CD14-positive monocyte (primary cell): Measurements from ENCODE around the gene SLFN5. TPM values are rescaled to one million over a fixed set of nuclear protein-coding genes. Genes with fewer than 3 reads are reported as not detected.

Experiments used
- DNase-seq, 3 donors: peaks; one replicate each; pipeline ENCODE4 v3.0.0-alpha.2; 2011 to 2022
- H2AFZ ChIP-seq: 2 replicates; pipeline ENCODE4 v1.6.0; 2012; ENCODE audit warnings: mild to moderate bottlenecking, low read depth, low read length, inconsistent platforms; ENCODE audit not compliant: insufficient read depth, poor library complexity, severe bottlenecking
- H3K27ac ChIP-seq, 2 donors: 1 replicate in 1 of 2; 2 replicates in 1 of 2; pipeline ENCODE4 v1.5.1; 2012 to 2013; ENCODE audit warnings: low read length in 2 of 2, control low read depth in 1 of 2, inconsistent platforms in 1 of 2, low read depth in 1 of 2, mild to moderate bottlenecking in 1 of 2
- H3K27me3 ChIP-seq, 2 donors: one replicate each; pipeline versions ENCODE4 v1.6.0 to v1.6.1; 2011 to 2013; ENCODE audit warnings: low read length in 2 of 2; ENCODE audit not compliant: control insufficient read depth in 2 of 2, insufficient read depth in 2 of 2
- H3K36me3 ChIP-seq, 2 donors: replicated peaks in 1 of 2; 1 replicate in 1 of 2; 2 replicates in 1 of 2; pipeline versions ENCODE4 v1.5.1 to v1.6.1; 2012 to 2013; ENCODE audit warnings: low read length in 2 of 2, control low read depth in 1 of 2, inconsistent platforms in 1 of 2, mild to moderate bottlenecking in 1 of 2; ENCODE audit not compliant: insufficient read depth in 2 of 2, control insufficient read depth in 1 of 2
- H3K4me1 ChIP-seq, 2 donors: 1 replicate in 1 of 2; 2 replicates in 1 of 2; pipeline versions ENCODE4 v1.5.1 to v1.6.1; 2012 to 2013; ENCODE audit warnings: low read length in 2 of 2, control low read depth in 1 of 2, inconsistent platforms in 1 of 2, mild to moderate bottlenecking in 1 of 2, moderate library complexity in 1 of 2; ENCODE audit not compliant: insufficient read depth in 2 of 2, control insufficient read depth in 1 of 2
- H3K4me2 ChIP-seq: replicated peaks from 2 replicates; pipeline ENCODE3; 2012; ENCODE audit warnings: low read length, moderate library complexity, mild to moderate bottlenecking; ENCODE audit not compliant: poor library complexity, severe bottlenecking; ENCODE audit errors: extremely low read depth
- H3K4me3 ChIP-seq, 3 experiments: fragments of 200-600 bp in 1 of 3; sonication (generic) in 1 of 3; replicated peaks in 1 of 3; 1 replicate in 2 of 3; 2 replicates in 1 of 3; pipeline ENCODE4 v1.5.1; 2011 to 2013; ENCODE audit warnings: low read length in 3 of 3, mild to moderate bottlenecking in 3 of 3, control low read depth in 2 of 3, low read depth in 2 of 3, inconsistent platforms in 1 of 3, moderate library complexity in 1 of 3
- H3K79me2 ChIP-seq: 2 replicates; pipeline ENCODE4 v1.6.0; 2012; ENCODE audit warnings: mild to moderate bottlenecking, control low read depth, inconsistent platforms, low read length, moderate library complexity; ENCODE audit not compliant: insufficient read depth
- H3K9ac ChIP-seq: 2 replicates; pipeline ENCODE4 v1.6.0; 2017; ENCODE audit warnings: low read length, mild to moderate bottlenecking; ENCODE audit not compliant: insufficient read depth, poor library complexity, severe bottlenecking
- H3K9me3 ChIP-seq, 2 donors: replicated peaks in 1 of 2; 1 replicate in 1 of 2; 2 replicates in 1 of 2; pipeline versions ENCODE4 v1.5.1 to v1.6.1; 2012 to 2013; ENCODE audit warnings: low read length in 2 of 2, control low read depth in 1 of 2; ENCODE audit not compliant: control insufficient read depth in 1 of 2, insufficient read depth in 1 of 2
- H4K20me1 ChIP-seq: 2 replicates; pipeline ENCODE4 v1.6.0; 2012; ENCODE audit warnings: mild to moderate bottlenecking, low read length, control low read depth, moderate library complexity; ENCODE audit not compliant: insufficient read depth
- H3K27ac Mint-ChIP-seq, 7 donors: one replicate each; pipeline ENCODE4 v1.8.0; 2020; ENCODE audit warnings: mild to moderate bottlenecking in 7 of 7, mixed read lengths in 7 of 7, moderate library complexity in 6 of 7, inconsistent platforms in 2 of 7
- H3K27me3 Mint-ChIP-seq, 3 donors: one replicate each; pipeline ENCODE4 v1.8.0; 2021 to 2022; ENCODE audit warnings: low read depth in 3 of 3, mild to moderate bottlenecking in 3 of 3, mixed read lengths in 3 of 3, moderate library complexity in 3 of 3, inconsistent platforms in 1 of 3
- H3K36me3 Mint-ChIP-seq, 2 donors: one replicate each; pipeline ENCODE4 v1.8.0; 2020; ENCODE audit warnings: mixed read lengths in 2 of 2, inconsistent platforms in 1 of 2, mild to moderate bottlenecking in 1 of 2
- H3K4me1 Mint-ChIP-seq: one replicate; pipeline ENCODE4 v1.8.0; 2020; ENCODE audit warnings: mild to moderate bottlenecking, mixed read lengths
- H3K4me3 Mint-ChIP-seq, 2 donors: one replicate each; pipeline ENCODE4 v1.8.0; 2020; ENCODE audit warnings: mild to moderate bottlenecking in 2 of 2, mixed read lengths in 2 of 2, moderate library complexity in 1 of 2
- H3K9me3 Mint-ChIP-seq, 7 donors: one replicate each; pipeline ENCODE4 v1.8.0; 2020 to 2022; ENCODE audit warnings: mixed read lengths in 7 of 7, mild to moderate bottlenecking in 6 of 7, moderate library complexity in 6 of 7, inconsistent platforms in 2 of 7
- CTCF ChIP-seq: fragments of 200-600 bp; IDR thresholded peaks from one replicate; pipeline ENCODE4 v1.8.0; 2022; ENCODE audit warnings: antibody characterized with exemption, mild to moderate bottlenecking
- WGBS: methylation state at CpG from one replicate; pipeline ENCODE4 v1.1.5; 2013; ENCODE audit warnings: missing lambda C conversion rate; ENCODE audit not compliant: insufficient coverage; 5-methylcytosine and 5-hydroxymethylcytosine counted together
- intact Hi-C, 2 donors: fragments of 100-400 bp; cut with micrococcal nuclease; formaldehyde crosslinking; loops; one replicate each; pipeline versions ENCODE4 v1.15.0 to v1.15.1; 2023
- polyA plus RNA-seq, 3 donors: library from polyadenylated mRNA; depleted of rRNA in 1 of 3; unstranded in 2 of 3; stranded (reverse) in 1 of 3; fragments of 300-500 nt in 2 of 3; fragments of >200 nt in 1 of 3; fragmentation: Illumina TruSeq in 2 of 3; gene quantifications; 1 replicate in 2 of 3; 2 replicates in 1 of 3; pipeline ENCODE4 v1.2.3, GENCODE V29; 2012 to 2021

The SLFN5 gene
- polyA plus RNA-seq, 3 donors: 2.9 to 8.8 (median 5.3) TPM

GRCh38 chr17:35322749-35323148 lies 79.9 kb downstream of the SLFN5 start:
- Histone ChIP-seq H3K79me2 (no peaks in the 10 kb centered on the region), H3K4me2 (no peak overlapping the region), H3K36me3 (peaks cover 0 to 22% of the 10 kb centered on the region in 2 donors), H3K27ac (no peak overlapping the region), H2AFZ (no peak overlapping the region), H3K4me1 (no peaks in the 10 kb centered on the region), H4K20me1 (no peaks in the 10 kb centered on the region), H3K9ac (no peak overlapping the region), H3K27me3 (no peaks in the 10 kb centered on the region), H3K4me3 (no peak overlapping the region), H3K9me3 (peaks cover 13 to 15% of the 10 kb centered on the region in 2 donors)
- no peak overlapping the region for H3K4me3 Mint-ChIP-seq
- peaks cover 4 to 9% (median 7%) of the 10 kb centered on the region in 3 donors for H3K27me3 Mint-ChIP-seq
- DNase-seq: no peak
- H3K27ac Mint-ChIP-seq: no peak overlapping the region
- peaks cover 29 to 38% of the 10 kb centered on the region in 2 donors for H3K36me3 Mint-ChIP-seq
- intact Hi-C loops: no loop called here
- no CpG with 5 or more reads among the region's 1 CpG for WGBS
- no peak for TF ChIP-seq CTCF
- H3K9me3 Mint-ChIP-seq: peaks cover 11 to 43% (median 28%) of the 10 kb centered on the region in 7 donors
- H3K4me1 Mint-ChIP-seq: no peaks in the 10 kb centered on the region

Other genes with a start within 250 kb of the SLFN5 start
- gene RFFL, start 179.4 kb upstream of the SLFN5 start, polyA plus RNA-seq: 10 to 100 TPM; 16.1 to 25.1 (median 24.7) TPM
- gene RAD51D, start 123.2 kb upstream of the SLFN5 start, polyA plus RNA-seq: 1 to 10 TPM; 4.4 to 6.9 (median 5.8) TPM
- gene FNDC8, start 121.5 kb upstream of the SLFN5 start, polyA plus RNA-seq: not detected
- 1 to 10 TPM; 1.6 to 3.6 (median 2.2) TPM for gene NLE1, start 100.8 kb upstream of the SLFN5 start, polyA plus RNA-seq
- not detected for gene UNC45B, start 95.3 kb upstream of the SLFN5 start, polyA plus RNA-seq
- gene SLC35G3, start 48.7 kb upstream of the SLFN5 start, polyA plus RNA-seq: not detected
- gene SLFN11, start 130.5 kb downstream of the SLFN5 start, polyA plus RNA-seq: 10 to 100 TPM; 34.3 to 46.8 (median 45.6) TPM
- 10 to 100 TPM in 2 of 3 donors, 1 to 10 TPM in 1; 8.4 to 19.6 (median 14.5) TPM for gene SLFN12, start 189.4 kb downstream of the SLFN5 start, polyA plus RNA-seq
- gene SLFN13, start 205.7 kb downstream of the SLFN5 start, polyA plus RNA-seq: 1 to 10 TPM; 1.8 to 3.0 (median 2.7) TPM